ENCODE data around the gene BCL2. TPM values are rescaled to one million over a fixed set of nuclear protein-coding genes. Genes with fewer than 3 reads are reported as not detected.
"Not testable (repeated sequence)": the region's sequence is repeated elsewhere in the genome, so short reads cannot be mapped to it uniquely, and the experiment has no call there.

BCL2 gene
- total RNA-seq, 1 experiment from 2014 or later, result 1.3 TPM

DNA sequence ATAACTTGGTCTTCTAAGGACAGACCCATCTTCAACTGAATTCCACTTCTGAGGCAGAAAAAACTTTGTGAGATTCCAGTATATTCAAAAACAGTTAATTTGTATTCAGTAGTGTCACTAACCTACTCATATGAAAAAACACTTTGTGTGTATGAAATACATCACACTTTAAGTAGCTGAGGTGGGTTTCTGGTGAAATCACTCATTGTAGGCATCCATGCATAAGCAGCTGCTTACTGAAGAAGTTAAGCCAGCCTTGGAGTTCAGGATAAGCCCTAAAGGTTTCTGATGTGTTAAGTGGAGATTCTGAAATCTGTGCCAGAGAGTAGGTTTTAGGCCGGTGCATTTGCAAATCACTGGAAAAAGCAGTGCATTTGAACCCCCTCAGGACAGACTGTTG lies 128.2 kb downstream of the BCL2 start:
- no peak overlapping the region for H3K4ac ChIP-seq (ENCODE audit: low read depth, low read length)
- H3K4me1 ChIP-seq (ENCODE audit: insufficient read depth, low read length), result no peaks in the 10 kb centered on the region
- no peak overlapping the region for H4K91ac ChIP-seq (ENCODE audit: insufficient read length, low read depth, low read length)
- no peak overlapping the region for H2BK120ac ChIP-seq (ENCODE audit: low read depth, low read length, poor library complexity, severe bottlenecking)
- H4K8ac ChIP-seq (replicated peaks; ENCODE audit: insufficient read length, low read depth, low read length), result no peak overlapping the region
- no peak overlapping the region for H3K23ac ChIP-seq (ENCODE audit: insufficient read length, low read depth, low read length)
- H2AK5ac ChIP-seq (ENCODE audit: insufficient read length, low read length), result no peak overlapping the region
- no peak overlapping the region for H2BK15ac ChIP-seq (ENCODE audit: low read depth, low read length)
- no peaks in the 10 kb centered on the region for H3K27me3 ChIP-seq (ENCODE audit: insufficient read depth, low read length)
- no peaks in the 10 kb centered on the region for H3K23me2 ChIP-seq (ENCODE audit: insufficient read length, low read depth, low read length, poor library complexity, severe bottlenecking)
- WGBS (ENCODE audit: extremely low coverage, insufficient read length, low lambda C conversion rate), result no CpG with 5 or more reads among the region's 1 CpG
- H3K9me3 ChIP-seq (ENCODE audit: control insufficient read depth, low read depth, low read length), result no peaks in the 10 kb centered on the region
- no peaks in the 10 kb centered on the region for H3K4me1 Mint-ChIP-seq
- H3K9ac ChIP-seq (ENCODE audit: extremely low read depth, insufficient read length, low read length), result no peak overlapping the region
- no peak overlapping the region for H3K4me3 Mint-ChIP-seq
- no peak overlapping the region for H3K27ac ChIP-seq (ENCODE audit: insufficient read length, low read depth, low read length)
- no peaks in the 10 kb centered on the region for H3K79me1 ChIP-seq (ENCODE audit: insufficient read depth, low read depth, low read length, poor library complexity, severe bottlenecking)
- no peak for DNase-seq
- H3K27me3 Mint-ChIP-seq (ENCODE audit: low read depth), result no peaks in the 10 kb centered on the region
- no peak overlapping the region for H2AFZ ChIP-seq (ENCODE audit: low read length)
- H3K14ac ChIP-seq (ENCODE audit: insufficient read depth, low read length), result no peak overlapping the region
- H3K9me3 Mint-ChIP-seq, result no peaks in the 10 kb centered on the region; a peak in 2 of 5 replicates
- H4K5ac ChIP-seq (ENCODE audit: insufficient read length, low read depth, low read length), result no peak overlapping the region
- H3T11ph ChIP-seq (ENCODE audit: low read length), result no peak overlapping the region
- H2BK5ac ChIP-seq (ENCODE audit: insufficient read length, low read length), result no peak overlapping the region
- H3K4me2 ChIP-seq (ENCODE audit: insufficient read depth, insufficient read length, low read length), result no peak overlapping the region
- H4K20me1 ChIP-seq (ENCODE audit: control insufficient read depth, insufficient read depth, insufficient read length), result no peaks in the 10 kb centered on the region
- no peaks in the 10 kb centered on the region for H3K79me2 ChIP-seq (ENCODE audit: insufficient read depth, low read length)
- H3K56ac ChIP-seq (ENCODE audit: insufficient read length, low read depth, low read length), result no peak overlapping the region
- TF ChIP-seq, protein P1, sequence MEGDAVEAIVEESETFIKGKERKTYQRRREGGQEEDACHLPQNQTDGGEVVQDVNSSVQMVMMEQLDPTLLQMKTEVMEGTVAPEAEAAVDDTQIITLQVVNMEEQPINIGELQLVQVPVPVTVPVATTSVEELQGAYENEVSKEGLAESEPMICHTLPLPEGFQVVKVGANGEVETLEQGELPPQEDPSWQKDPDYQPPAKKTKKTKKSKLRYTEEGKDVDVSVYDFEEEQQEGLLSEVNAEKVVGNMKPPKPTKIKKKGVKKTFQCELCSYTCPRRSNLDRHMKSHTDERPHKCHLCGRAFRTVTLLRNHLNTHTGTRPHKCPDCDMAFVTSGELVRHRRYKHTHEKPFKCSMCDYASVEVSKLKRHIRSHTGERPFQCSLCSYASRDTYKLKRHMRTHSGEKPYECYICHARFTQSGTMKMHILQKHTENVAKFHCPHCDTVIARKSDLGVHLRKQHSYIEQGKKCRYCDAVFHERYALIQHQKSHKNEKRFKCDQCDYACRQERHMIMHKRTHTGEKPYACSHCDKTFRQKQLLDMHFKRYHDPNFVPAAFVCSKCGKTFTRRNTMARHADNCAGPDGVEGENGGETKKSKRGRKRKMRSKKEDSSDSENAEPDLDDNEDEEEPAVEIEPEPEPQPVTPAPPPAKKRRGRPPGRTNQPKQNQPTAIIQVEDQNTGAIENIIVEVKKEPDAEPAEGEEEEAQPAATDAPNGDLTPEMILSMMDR (conservative IDR thresholded peaks at IDR 0.05), result no peak
- no peak overlapping the region for H2BK20ac ChIP-seq (ENCODE audit: low read depth, low read length, poor library complexity, severe bottlenecking)
- H3K36me3 Mint-ChIP-seq (ENCODE audit: insufficient read depth in 1 of 3, low read depth in 3 of 3), result no peaks in the 10 kb centered on the region
- no peak overlapping the region for H2BK12ac ChIP-seq (ENCODE audit: insufficient read length, low read depth, low read length)
- H3K27ac Mint-ChIP-seq, result no peak overlapping the region
- no peak overlapping the region for H3K18ac ChIP-seq (ENCODE audit: insufficient read length, low read depth, low read length)

DNA sequence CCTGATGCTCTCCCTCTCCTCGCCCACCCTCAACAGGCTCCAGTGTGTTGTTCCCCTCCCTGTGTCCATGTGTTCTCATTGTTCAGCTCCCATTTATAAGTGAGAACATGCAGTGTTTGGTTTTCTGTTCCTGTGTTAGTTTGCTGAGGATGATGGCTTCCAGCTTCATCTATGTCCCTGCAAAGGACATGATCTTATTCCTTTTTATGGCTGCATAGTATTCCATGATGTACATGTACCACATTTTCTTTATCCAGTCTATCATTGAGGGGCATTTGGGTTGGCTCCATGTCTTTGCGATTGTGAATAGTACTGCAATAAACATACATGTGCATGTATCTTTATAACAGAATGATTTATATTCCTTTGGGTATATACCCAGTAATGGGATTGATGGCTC lies 128.7 kb downstream of the BCL2 start:
- no CpG with 5 or more reads among the region's 2 CpGs for WGBS (ENCODE audit: extremely low coverage, insufficient read length, low lambda C conversion rate)

More for the DNA sequence above, 128.7 kb downstream of the BCL2 start:
- not testable (repeated sequence) for H3K27me3 Mint-ChIP-seq (ENCODE audit: low read depth); H3K4ac ChIP-seq (ENCODE audit: low read depth, low read length); H2BK15ac ChIP-seq (ENCODE audit: low read depth, low read length); H3K23me2 ChIP-seq (ENCODE audit: insufficient read length, low read depth, low read length, poor library complexity, severe bottlenecking); H3K14ac ChIP-seq (ENCODE audit: insufficient read depth, low read length); H4K91ac ChIP-seq (ENCODE audit: insufficient read length, low read depth, low read length); H4K8ac ChIP-seq (replicated peaks; ENCODE audit: insufficient read length, low read depth, low read length); H3K9ac ChIP-seq (ENCODE audit: extremely low read depth, insufficient read length, low read length); H3T11ph ChIP-seq (ENCODE audit: low read length); H2AFZ ChIP-seq (ENCODE audit: low read length); H4K5ac ChIP-seq (ENCODE audit: insufficient read length, low read depth, low read length); H3K56ac ChIP-seq (ENCODE audit: insufficient read length, low read depth, low read length); H3K18ac ChIP-seq (ENCODE audit: insufficient read length, low read depth, low read length); H3K79me1 ChIP-seq (ENCODE audit: insufficient read depth, low read depth, low read length, poor library complexity, severe bottlenecking); H2BK5ac ChIP-seq (ENCODE audit: insufficient read length, low read length); H2AK5ac ChIP-seq (ENCODE audit: insufficient read length, low read length); H3K4me1 Mint-ChIP-seq; H3K4me2 ChIP-seq (ENCODE audit: insufficient read depth, insufficient read length, low read length); H2BK20ac ChIP-seq (ENCODE audit: low read depth, low read length, poor library complexity, severe bottlenecking); H3K27ac Mint-ChIP-seq; H2BK12ac ChIP-seq (ENCODE audit: insufficient read length, low read depth, low read length); H3K36me3 Mint-ChIP-seq (ENCODE audit: insufficient read depth in 1 of 3, low read depth in 3 of 3); H3K27me3 ChIP-seq (ENCODE audit: insufficient read depth, low read length); H3K9me3 ChIP-seq (ENCODE audit: control insufficient read depth, low read depth, low read length); H2BK120ac ChIP-seq (ENCODE audit: low read depth, low read length, poor library complexity, severe bottlenecking); DNase-seq; H3K4me1 ChIP-seq (ENCODE audit: insufficient read depth, low read length); H3K27ac ChIP-seq (ENCODE audit: insufficient read length, low read depth, low read length); H3K9me3 Mint-ChIP-seq; H3K4me3 Mint-ChIP-seq; H3K23ac ChIP-seq (ENCODE audit: insufficient read length, low read depth, low read length); H4K20me1 ChIP-seq (ENCODE audit: control insufficient read depth, insufficient read depth, insufficient read length); H3K79me2 ChIP-seq (ENCODE audit: insufficient read depth, low read length)

Measured in H9 (cell line).